ENCODE measurements around the gene MRFAP1L1. TPM values are rescaled to one million over a fixed set of nuclear protein-coding genes. Genes with fewer than 3 reads are reported as not detected.

MRFAP1L1 gene
- total RNA-seq, 2 experiments from 2014 or later = 37.0 to 38.6 TPM

DNA sequence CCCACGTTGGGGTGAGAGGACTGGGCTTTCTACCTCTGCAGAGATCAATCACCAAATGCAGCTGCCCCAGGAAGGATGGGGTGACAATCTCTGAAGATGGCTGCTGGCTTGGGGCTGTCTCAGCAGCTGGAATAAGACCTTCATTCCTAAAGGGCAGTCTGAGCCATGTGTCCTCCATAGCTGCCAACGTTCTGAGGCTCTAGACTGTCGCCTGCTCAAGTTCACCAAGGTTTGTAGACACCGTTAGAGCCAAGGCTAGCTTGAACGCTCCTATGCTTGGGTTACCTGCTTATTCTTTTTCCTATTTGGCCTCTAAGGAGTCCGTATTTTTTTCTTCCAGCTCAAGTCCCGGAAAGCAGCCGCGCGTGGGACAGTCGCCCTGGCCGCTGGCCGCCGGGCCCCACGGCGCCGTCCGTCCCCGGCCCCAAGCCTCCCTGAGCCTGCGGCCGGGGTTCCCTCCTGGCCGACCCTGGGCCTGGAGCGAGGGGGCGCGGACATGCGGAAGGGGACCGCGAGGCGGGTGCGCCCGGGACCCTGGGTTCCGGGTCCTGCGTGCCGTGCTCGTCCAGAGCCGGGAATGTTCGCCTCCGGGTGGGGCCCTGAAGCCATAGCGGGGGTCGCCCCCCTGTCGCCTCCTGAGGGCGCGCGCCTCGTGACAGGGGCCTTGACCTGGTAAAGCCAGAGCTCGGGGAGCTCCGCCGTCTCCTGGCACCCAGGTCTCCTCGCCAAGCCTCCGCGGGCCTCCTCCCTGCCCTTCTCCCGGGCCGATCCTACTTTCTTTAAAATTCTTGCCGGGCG lies 45.9 kb downstream of the MRFAP1L1 start:
- H3K9me3 Mint-ChIP-seq = no peaks in the 10 kb centered on the region
- CTCF ChIA-PET = interaction anchor here (0.7 to 4.4 kb wide), 8 partner anchors 8 to 114 kb away, joined by 3 to 27 read pairs (median 4); a partner anchor contains a TSS
- H3K4me3 Mint-ChIP-seq = peak overlapping the region; percentile 17
- no peaks in the 10 kb centered on the region for H3K36me3 Mint-ChIP-seq (ENCODE audit: low read depth)
- no peak overlapping the region for H3K27ac Mint-ChIP-seq
- no peak for DNase-seq
- H3K4me1 Mint-ChIP-seq (ENCODE audit: low read depth) = peaks cover 11% of the 10 kb centered on the region
- no peaks in the 10 kb centered on the region for H3K27me3 Mint-ChIP-seq (ENCODE audit: low read depth)
- intact Hi-C loops (cut with micrococcal nuclease) = loop anchor here (2.0 kb wide), 1 partner anchor 89 kb away; the partner anchor contains the start of gene MAN2B2

DNA sequence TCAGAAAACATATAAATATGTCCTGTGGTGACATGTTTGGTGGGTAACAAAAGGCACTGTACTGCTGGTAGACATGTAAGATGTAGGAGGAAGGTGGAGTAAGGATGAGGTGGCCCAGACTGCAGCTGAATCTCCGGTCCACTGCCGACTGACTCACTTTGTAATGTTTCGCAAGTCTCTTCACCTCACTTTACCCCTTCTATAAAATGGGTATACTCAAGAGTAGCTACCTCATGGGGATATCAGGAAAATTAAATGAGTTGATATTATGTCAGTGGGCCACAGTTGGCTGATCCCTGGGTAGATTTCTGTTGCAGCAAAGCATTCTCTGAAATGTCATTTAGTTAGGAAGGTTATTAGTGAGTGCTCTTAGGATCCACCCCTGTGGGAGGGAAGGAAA lies 47.1 kb downstream of the MRFAP1L1 start:
- Mint-ChIP-seq H3K4me3 (no peak overlapping the region), H3K27ac (no peak overlapping the region), H3K4me1 (ENCODE audit: low read depth) (peaks cover 18% of the 10 kb centered on the region), H3K9me3 (no peaks in the 10 kb centered on the region), H3K36me3 (ENCODE audit: low read depth) (no peaks in the 10 kb centered on the region), H3K27me3 (ENCODE audit: low read depth) (no peaks in the 10 kb centered on the region)
- no peak for DNase-seq
- intact Hi-C loops (cut with micrococcal nuclease) = no loop called here
- CTCF ChIA-PET = interaction anchor here (0.6 to 4.4 kb wide), 6 partner anchors 11 to 408 kb away, joined by 3 to 27 read pairs (median 3); a partner anchor contains a TSS

GRCh38 chr4:6660430-6660829 lies 49.2 kb downstream of the MRFAP1L1 start:
- Mint-ChIP-seq H3K36me3 (ENCODE audit: low read depth) (no peaks in the 10 kb centered on the region), H3K9me3 (peaks cover 3% of the 10 kb centered on the region), H3K4me3 (no peak overlapping the region), H3K4me1 (ENCODE audit: low read depth) (peaks cover 18% of the 10 kb centered on the region), H3K27ac (no peak overlapping the region), H3K27me3 (ENCODE audit: low read depth) (no peaks in the 10 kb centered on the region)
- no peak for DNase-seq
- CTCF ChIA-PET = interaction anchor here (2.6 kb wide), 1 partner anchor 14 kb away, joined by 11 read pairs; a partner anchor contains a TSS
- intact Hi-C loops (cut with micrococcal nuclease) = no loop called here

DNA sequence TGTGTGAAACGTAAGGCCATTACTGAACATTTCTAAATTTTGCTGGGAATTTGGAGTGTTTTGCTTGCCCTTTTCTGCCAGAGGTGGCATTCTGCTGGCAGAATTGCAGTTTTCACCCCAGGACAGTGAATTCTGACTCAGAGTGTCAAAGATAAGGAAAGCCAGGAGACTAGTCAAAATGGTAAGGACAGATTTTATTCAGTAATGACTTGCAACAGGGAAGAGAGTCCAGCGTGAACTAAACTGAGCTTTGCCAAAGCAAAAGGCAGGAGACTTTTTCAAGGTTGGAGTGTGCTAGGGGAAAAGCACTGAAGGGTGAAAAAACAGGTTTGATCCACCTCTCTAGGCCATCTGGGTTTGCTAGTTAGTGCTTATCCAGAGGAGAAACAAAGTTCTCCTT lies 49.8 kb downstream of the MRFAP1L1 start:
- intact Hi-C loops (cut with micrococcal nuclease) = loop anchor here (2.0 kb wide), 1 partner anchor 19 kb away; the partner anchor contains the start of gene MRFAP1
- peaks cover 18% of the 10 kb centered on the region for H3K4me1 Mint-ChIP-seq (ENCODE audit: low read depth)
- peaks cover 4% of the 10 kb centered on the region for H3K9me3 Mint-ChIP-seq
- no peak overlapping the region for H3K27ac Mint-ChIP-seq
- DNase-seq = no peak
- H3K36me3 Mint-ChIP-seq (ENCODE audit: low read depth) = no peaks in the 10 kb centered on the region
- H3K27me3 Mint-ChIP-seq (ENCODE audit: low read depth) = no peaks in the 10 kb centered on the region
- CTCF ChIA-PET = interaction anchor here (1.2 to 2.6 kb wide), 2 partner anchors 14 to 31 kb away, joined by 5 to 11 read pairs; a partner anchor contains a TSS
- H3K4me3 Mint-ChIP-seq = no peak overlapping the region

GRCh38 chr4:6658597-6659075 lies 51.0 kb downstream of the MRFAP1L1 start:
- DNase-seq = peak; percentile 54
- H3K4me1 Mint-ChIP-seq (ENCODE audit: low read depth) = peaks cover 15% of the 10 kb centered on the region
- H3K27me3 Mint-ChIP-seq (ENCODE audit: low read depth) = no peaks in the 10 kb centered on the region
- no peaks in the 10 kb centered on the region for H3K36me3 Mint-ChIP-seq (ENCODE audit: low read depth)
- intact Hi-C loops (cut with micrococcal nuclease) = loop anchor here (2.0 kb wide), 1 partner anchor 18 kb away; the partner anchor contains the start of gene MRFAP1
- H3K27ac Mint-ChIP-seq = no peak overlapping the region
- H3K9me3 Mint-ChIP-seq = peaks cover 6% of the 10 kb centered on the region
- CTCF ChIA-PET = interaction anchor here (0.7 to 2.6 kb wide), 6 partner anchors 13 to 215 kb away, joined by 3 to 11 read pairs (median 4); a partner anchor contains a TSS
- peak overlapping the region; percentile 67 for H3K4me3 Mint-ChIP-seq

GRCh38 chr4:6658209-6658595 lies 51.5 kb downstream of the MRFAP1L1 start:
- Mint-ChIP-seq H3K27me3 (ENCODE audit: low read depth) (no peaks in the 10 kb centered on the region), H3K36me3 (ENCODE audit: low read depth) (no peaks in the 10 kb centered on the region), H3K27ac (no peak overlapping the region), H3K4me1 (ENCODE audit: low read depth) (peaks cover 15% of the 10 kb centered on the region), H3K4me3 (peak overlapping the region; percentile 67), H3K9me3 (peaks cover 6% of the 10 kb centered on the region)
- DNase-seq = no peak
- intact Hi-C loops (cut with micrococcal nuclease) = loop anchor here (2.0 kb wide), 1 partner anchor 17 kb away; the partner anchor contains the start of gene MRFAP1
- CTCF ChIA-PET = interaction anchor here (0.7 to 2.6 kb wide), 3 partner anchors 12 to 215 kb away, joined by 3 to 11 read pairs (median 4); a partner anchor contains a TSS

Other genes starting within 250 kb of the MRFAP1L1 start
- not detected for gene PPP2R2C, start 237.3 kb downstream of the MRFAP1L1 start, total RNA-seq
- gene MAN2B2, start 134.7 kb downstream of the MRFAP1L1 start, total RNA-seq = 10 to 100 TPM; 12.7 to 12.8 TPM
- gene MRFAP1, start 69.2 kb downstream of the MRFAP1L1 start, total RNA-seq = 100 to 1,000 TPM; 150 to 151 TPM
- gene S100P, start 16.0 kb downstream of the MRFAP1L1 start, total RNA-seq = 10 to 100 TPM in 1 of 2 experiments, 1 to 10 TPM in 1; 8.5 to 10.0 TPM
- 10 to 100 TPM; 11.0 to 11.8 TPM for gene BLOC1S4, start 6.3 kb upstream of the MRFAP1L1 start, total RNA-seq
- 10 to 100 TPM; 13.5 to 14.4 TPM for gene KIAA0232, start 72.9 kb upstream of the MRFAP1L1 start, total RNA-seq
- gene TBC1D14, start 200.0 kb upstream of the MRFAP1L1 start, total RNA-seq = 10 to 100 TPM; 23.6 to 24.6 TPM

Measured in activated naive CD4-positive, alpha-beta T cell treated with anti-CD3 and anti-CD28 coated beads for 36 hours (primary cell).